AG04450 (cell line): ENCODE measurements around the gene FOCAD. TPM values are rescaled to one million over a fixed set of nuclear protein-coding genes. Genes with fewer than 3 reads are reported as not detected.
A peak's percentile ranks its signal among the peaks of the same experiment; 100 is the strongest.

Experiments
- CTCF ChIA-PET: fragments of 300-600, 350-600 bp; formaldehyde crosslinking; extraction: SDS; loops from one replicate; lab custom pipeline; 2022; ENCODE audit warnings: antibody characterized with exemption, inconsistent platforms; lab: Charles Lee
- POLR2A ChIA-PET: fragments of 350-600 bp; formaldehyde crosslinking; extraction: SDS; loops from one replicate; lab custom pipeline; 2021; ENCODE audit warnings: antibody characterized with exemption, inconsistent platforms; lab: Yijun Ruan, JAX
- DNase-seq: peaks from one replicate; pipeline ENCODE4 v3.0.0-alpha.2; 2011; ENCODE audit warnings: low read depth, low spot score
- H3K27ac ChIP-seq: one replicate; pipeline ENCODE4 v1.5.1; 2012; ENCODE audit warnings: low read depth, low read length, control low read depth
- H3K27me3 ChIP-seq: one replicate; pipeline ENCODE4 v1.6.0; 2012; ENCODE audit warnings: low read length; ENCODE audit not compliant: control insufficient read depth, insufficient read depth
- H3K4me3 ChIP-seq: 2 replicates; pipeline ENCODE4 v1.5.1; 2011; ENCODE audit warnings: mild to moderate bottlenecking, low read depth, low read length, control low read depth
- H3K9me3 ChIP-seq: 2 replicates; pipeline ENCODE4 v1.5.1; 2012; ENCODE audit warnings: low read length; ENCODE audit not compliant: control insufficient read depth, insufficient read depth
- polyA plus RNA-seq: library from polyadenylated mRNA; depleted of rRNA; stranded (reverse); fragments of >200 nt; gene quantifications from 2 replicates; pipeline ENCODE4 v1.2.3, GENCODE V29; 2011
- TF ChIP-seq, protein P1 (sequence below): IDR thresholded peaks from 2 replicates; pipeline ENCODE4 v1.5.1; 2011; ENCODE audit warnings: low read depth, low read length, control low read depth, inconsistent platforms

The FOCAD gene
- polyA plus RNA-seq, 1 experiment, result 49.7 TPM

DNA sequence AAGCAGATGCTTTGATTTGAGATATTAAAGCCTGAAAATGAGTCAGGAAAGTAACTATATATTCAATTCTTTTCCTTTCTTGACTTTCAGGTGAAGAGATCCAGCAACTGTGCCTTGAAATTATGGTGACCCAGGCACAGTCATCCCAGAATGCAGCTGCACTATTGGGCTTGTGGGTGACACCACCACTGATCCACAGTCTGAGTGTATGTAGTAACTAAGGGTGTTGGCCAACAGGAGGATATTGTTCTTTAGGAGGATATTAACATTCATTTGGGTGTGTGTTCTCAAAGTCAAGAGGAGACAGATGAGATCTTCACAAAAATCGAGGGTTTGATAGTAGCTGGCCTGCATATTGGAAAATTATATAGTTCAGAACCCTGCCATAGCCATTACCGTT is 294.2 kb downstream of the FOCAD start:
- Histone ChIP-seq H3K9me3 (no peaks in the 10 kb centered on the region), H3K4me3 (no peak overlapping the region), H3K27ac (no peak overlapping the region), H3K27me3 (no peaks in the 10 kb centered on the region)
- DNase-seq, result no peak
- CTCF ChIA-PET, result interaction anchor here (1.8 kb wide), 1 partner anchor 133 kb away, joined by 7 read pairs; no protein-coding TSS in a partner anchor
- TF ChIP-seq, protein P1, sequence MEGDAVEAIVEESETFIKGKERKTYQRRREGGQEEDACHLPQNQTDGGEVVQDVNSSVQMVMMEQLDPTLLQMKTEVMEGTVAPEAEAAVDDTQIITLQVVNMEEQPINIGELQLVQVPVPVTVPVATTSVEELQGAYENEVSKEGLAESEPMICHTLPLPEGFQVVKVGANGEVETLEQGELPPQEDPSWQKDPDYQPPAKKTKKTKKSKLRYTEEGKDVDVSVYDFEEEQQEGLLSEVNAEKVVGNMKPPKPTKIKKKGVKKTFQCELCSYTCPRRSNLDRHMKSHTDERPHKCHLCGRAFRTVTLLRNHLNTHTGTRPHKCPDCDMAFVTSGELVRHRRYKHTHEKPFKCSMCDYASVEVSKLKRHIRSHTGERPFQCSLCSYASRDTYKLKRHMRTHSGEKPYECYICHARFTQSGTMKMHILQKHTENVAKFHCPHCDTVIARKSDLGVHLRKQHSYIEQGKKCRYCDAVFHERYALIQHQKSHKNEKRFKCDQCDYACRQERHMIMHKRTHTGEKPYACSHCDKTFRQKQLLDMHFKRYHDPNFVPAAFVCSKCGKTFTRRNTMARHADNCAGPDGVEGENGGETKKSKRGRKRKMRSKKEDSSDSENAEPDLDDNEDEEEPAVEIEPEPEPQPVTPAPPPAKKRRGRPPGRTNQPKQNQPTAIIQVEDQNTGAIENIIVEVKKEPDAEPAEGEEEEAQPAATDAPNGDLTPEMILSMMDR, result no peak
- POLR2A ChIA-PET, result no interaction called here

DNA sequence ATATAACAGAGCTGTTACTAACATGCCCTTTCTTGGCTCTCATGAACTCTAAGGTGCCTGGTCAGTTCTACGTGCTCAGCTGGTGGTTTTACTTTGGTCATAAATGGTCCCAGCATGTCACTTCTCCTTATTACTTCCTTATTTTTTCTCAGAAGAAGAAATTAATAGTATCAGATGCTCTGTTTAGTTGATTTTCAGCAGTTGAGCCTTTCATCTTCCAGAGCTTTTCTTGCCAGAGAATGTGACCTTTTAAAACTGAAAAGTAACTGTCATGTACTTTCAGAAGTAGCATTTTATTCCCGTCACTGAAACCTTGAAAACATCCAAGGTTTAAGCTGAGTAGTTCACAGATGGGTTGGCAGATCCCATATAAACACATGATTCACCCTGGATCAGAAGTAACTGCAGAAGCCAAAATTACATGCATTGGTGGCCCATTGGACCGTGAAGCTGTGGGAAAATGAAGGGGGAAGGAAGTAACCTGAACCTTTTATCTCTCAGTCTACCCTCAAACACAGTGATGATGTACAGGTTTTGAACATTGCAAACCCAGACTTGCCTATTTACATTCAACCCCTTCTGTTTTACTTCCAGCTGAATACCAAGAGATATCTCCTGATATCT is 296.9 kb downstream of the FOCAD start:
- DNase-seq, result peak; percentile 79
- ChIA-PET POLR2A (interaction anchor here (0.7 to 2.0 kb wide), 8 partner anchors 36 to 982 kb away, joined by 3 to 6 read pairs (median 3); partner anchors contain the start of gene MLLT3), CTCF (interaction anchor here (0.9 kb wide), 1 partner anchor 40 kb away, joined by 3 read pairs; no protein-coding TSS in a partner anchor)
- Histone ChIP-seq H3K27me3 (no peaks in the 10 kb centered on the region), H3K4me3 (peak overlapping the region; percentile 0), H3K27ac (peak overlapping the region; percentile 89), H3K9me3 (no peaks in the 10 kb centered on the region)
- TF ChIP-seq, protein P1, result no peak

- TF ChIP-seq, protein P1, result no peak
- peak overlapping the region; percentile 89 for H3K27ac ChIP-seq
- H3K9me3 ChIP-seq, result no peaks in the 10 kb centered on the region
- peak; percentile 88 for DNase-seq
- CTCF ChIA-PET, result interaction anchor here (0.9 kb wide), 1 partner anchor 40 kb away, joined by 3 read pairs; no protein-coding TSS in a partner anchor
- H3K27me3 ChIP-seq, result no peaks in the 10 kb centered on the region
- peak overlapping the region; percentile 0 for H3K4me3 ChIP-seq
- POLR2A ChIA-PET, result interaction anchor here (0.9 to 2.0 kb wide), 7 partner anchors 36 to 982 kb away, joined by 3 to 6 read pairs (median 3); partner anchors contain the start of gene MLLT3
Measured at GRCh38 chr9:20981486-20981885, 297.4 kb downstream of the FOCAD start.

- CTCF ChIA-PET, result interaction anchor here (0.9 to 1.5 kb wide), 2 partner anchors 360 to 1519 kb away, joined by 3 to 5 read pairs; no protein-coding TSS in a partner anchor
- TF ChIP-seq, protein P1, result no peak
- DNase-seq, result no peak
- POLR2A ChIA-PET, result no interaction called here
- no peak overlapping the region for H3K4me3 ChIP-seq
- H3K27ac ChIP-seq, result no peak overlapping the region
- no peaks in the 10 kb centered on the region for H3K9me3 ChIP-seq
- H3K27me3 ChIP-seq, result no peaks in the 10 kb centered on the region
Measured at GRCh38 chr9:20984506-20984905, 300.4 kb downstream of the FOCAD start.
